Bronchial epithelial cell (primary cell): ENCODE data around the gene PKP3. TPM values are rescaled to one million over a fixed set of nuclear protein-coding genes. Genes with fewer than 3 reads are reported as not detected.

Source experiments
- DNase-seq: peaks from one replicate; pipeline ENCODE4 v3.0.0-alpha.2; 2010; ENCODE audit warnings: low read depth
- FAIRE-seq: peaks from 2 replicates; lab custom pipeline; 2011; peaks lifted over from hg19 to GRCh38; lab: Jason Lieb, UNC
- H3K27me3 ChIP-seq: 2 replicates; pipeline ENCODE4 v1.5.1; 2011; ENCODE audit warnings: low read length; ENCODE audit not compliant: control insufficient read depth, insufficient read depth
- H3K36me3 ChIP-seq: 2 replicates; pipeline ENCODE4 v1.5.1; 2011; ENCODE audit warnings: low read length; ENCODE audit not compliant: control insufficient read depth, insufficient read depth
- H3K4me3 ChIP-seq: 2 replicates; pipeline ENCODE4 v1.5.1; 2011; ENCODE audit warnings: mild to moderate bottlenecking, low read depth, low read length, control low read depth
- CTCF ChIP-seq: IDR thresholded peaks from 2 replicates; pipeline ENCODE4 v1.5.1; 2011; ENCODE audit warnings: mild to moderate bottlenecking, moderate library complexity, low read length, control low read depth, inconsistent platforms; ENCODE audit not compliant: insufficient read depth, severe bottlenecking
- total RNA-seq: library from RNA; depleted of rRNA; stranded (reverse); fragments of >200 nt; gene quantifications from 2 replicates; pipeline ENCODE4 v1.2.1, GENCODE V29; 2014

The PKP3 gene
- total RNA-seq, 1 donor from 2014 or later = 231 TPM

- Histone ChIP-seq H3K36me3 (no peaks in the 10 kb centered on the region), H3K4me3 (no peak overlapping the region), H3K27me3 (no peaks in the 10 kb centered on the region)
- DNase-seq = no peak
- no peak for FAIRE-seq
- no peak for TF ChIP-seq CTCF
Measured at GRCh38 chr11:380491-380890, 13.5 kb upstream of the PKP3 start.

- FAIRE-seq (no peak), DNase-seq (no peak)
- Histone ChIP-seq H3K36me3 (no peaks in the 10 kb centered on the region), H3K4me3 (no peak overlapping the region), H3K27me3 (no peaks in the 10 kb centered on the region)
- no peak for TF ChIP-seq CTCF
Measured at GRCh38 chr11:380996-381395, 13.0 kb upstream of the PKP3 start.

- Histone ChIP-seq H3K27me3 (no peaks in the 10 kb centered on the region), H3K4me3 (no peak overlapping the region), H3K36me3 (no peaks in the 10 kb centered on the region)
- FAIRE-seq (no peak), DNase-seq (no peak)
- TF ChIP-seq CTCF = no peak
Measured at GRCh38 chr11:381501-382072, 12.4 kb upstream of the PKP3 start.

- no peaks in the 10 kb centered on the region for H3K36me3 ChIP-seq
- DNase-seq = no peak
- no peak for TF ChIP-seq CTCF
- H3K27me3 ChIP-seq = no peaks in the 10 kb centered on the region
- H3K4me3 ChIP-seq = no peak overlapping the region
- FAIRE-seq = no peak
Measured at GRCh38 chr11:382081-382629, 11.9 kb upstream of the PKP3 start.

GRCh38 chr11:383431-383830, 10.6 kb upstream of the PKP3 start:
- H3K36me3 ChIP-seq = no peaks in the 10 kb centered on the region
- FAIRE-seq (peak; percentile 66), DNase-seq (no peak)
- no peak overlapping the region for H3K4me3 ChIP-seq
- H3K27me3 ChIP-seq = no peaks in the 10 kb centered on the region
- no peak for TF ChIP-seq CTCF

GRCh38 chr11:384511-384910, 9.5 kb upstream of the PKP3 start:
- no peak for DNase-seq
- Histone ChIP-seq H3K27me3 (no peaks in the 10 kb centered on the region), H3K36me3 (no peaks in the 10 kb centered on the region), H3K4me3 (no peak overlapping the region)
- no peak for FAIRE-seq
- no peak for TF ChIP-seq CTCF
